GM21529 (cell line): ENCODE data around the gene OR6V1.
"Not testable (repeated sequence)": the region's sequence is repeated elsewhere in the genome, so short reads cannot be mapped to it uniquely, and the experiment has no call there.

Experiments used
- ATAC-seq: cut with Tn5 transposase; IDR thresholded peaks from one replicate; pipeline ENCODE4 v1.9.1; 2021; ENCODE audit not compliant: unreplicated experiment

The OR6V1 gene

DNA sequence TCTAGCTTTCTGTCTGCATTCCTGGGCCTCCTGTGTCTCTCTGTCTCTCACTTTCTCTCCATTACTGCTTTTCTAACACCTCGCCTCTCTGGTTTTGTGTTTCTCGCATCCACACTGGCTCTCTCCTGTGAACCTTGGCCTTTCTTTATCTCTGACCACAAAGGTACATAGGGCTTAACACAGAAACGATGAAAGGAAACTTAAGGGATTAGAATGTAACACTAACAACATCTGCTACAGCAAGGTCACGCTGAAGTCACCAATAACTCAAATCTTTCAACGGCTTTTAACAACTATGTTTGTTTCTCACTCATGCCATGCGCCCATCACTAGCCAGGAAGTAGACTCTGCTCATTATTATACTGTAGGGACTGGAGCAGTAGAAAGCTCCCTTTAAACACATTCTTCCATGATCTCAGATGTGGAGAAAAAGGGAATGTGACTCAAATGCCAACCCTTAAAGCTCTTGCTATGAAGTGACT is 9.3 kb upstream of the OR6V1 start:
- ATAC-seq: no peak

DNA sequence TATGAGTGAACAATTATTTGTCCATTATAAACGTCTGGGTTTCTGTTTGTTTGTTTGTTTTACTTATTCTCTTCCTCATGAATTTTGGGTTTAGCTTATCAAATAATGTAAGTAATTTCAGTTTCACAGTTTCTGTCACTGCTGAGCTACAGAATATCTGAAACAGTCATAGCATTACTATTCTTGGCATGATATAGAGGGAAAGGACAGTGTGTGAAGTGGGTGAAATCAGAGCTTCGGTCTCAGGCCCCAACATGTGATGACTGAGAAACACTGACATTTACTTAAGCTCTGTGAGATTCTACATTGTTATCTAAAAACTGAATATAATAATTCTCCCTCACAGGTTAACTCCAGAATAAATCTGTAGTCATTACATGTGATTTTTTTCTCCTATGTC is 8.8 kb upstream of the OR6V1 start:
- ATAC-seq: no peak

DNA sequence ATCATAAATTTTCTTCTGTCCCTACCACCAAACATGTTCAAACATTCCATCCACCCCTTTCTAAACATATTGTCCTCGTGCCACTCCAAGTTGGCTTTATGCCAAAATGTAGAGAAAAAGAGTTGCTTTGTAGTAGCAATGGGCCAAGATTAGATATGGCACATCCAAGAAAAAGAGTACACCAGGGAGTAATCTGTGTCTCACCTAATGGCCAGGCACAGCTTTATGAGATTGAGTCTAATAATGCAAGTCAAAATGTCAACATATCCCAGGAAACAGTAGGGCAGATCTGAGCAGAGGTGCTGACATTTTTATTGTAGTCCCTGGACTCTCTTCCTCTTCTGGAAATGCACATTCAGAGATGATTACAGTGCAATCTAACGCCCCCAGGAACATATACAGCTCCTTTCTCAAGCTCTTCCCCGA is 5.7 kb upstream of the OR6V1 start:
- ATAC-seq: no peak

DNA sequence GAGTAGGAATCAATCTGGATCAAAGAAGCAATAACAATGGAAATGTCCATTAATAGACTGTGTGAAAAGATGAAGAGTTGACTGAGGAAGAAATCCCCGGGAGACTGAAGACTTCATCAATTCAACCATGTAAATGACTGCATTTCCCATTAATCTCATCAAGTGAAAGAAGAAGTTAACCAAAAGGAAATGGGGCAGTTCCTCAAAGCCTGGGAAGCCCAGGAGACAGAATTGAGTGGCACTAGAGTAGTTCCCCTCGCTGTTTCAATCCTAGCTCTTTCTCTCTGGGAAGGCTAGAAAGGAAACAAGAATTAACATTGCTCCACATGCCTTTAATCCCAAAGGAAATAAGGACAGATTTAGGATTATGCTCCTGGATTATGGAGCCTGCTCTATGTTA is 4.8 kb upstream of the OR6V1 start:
- ATAC-seq: no peak

DNA sequence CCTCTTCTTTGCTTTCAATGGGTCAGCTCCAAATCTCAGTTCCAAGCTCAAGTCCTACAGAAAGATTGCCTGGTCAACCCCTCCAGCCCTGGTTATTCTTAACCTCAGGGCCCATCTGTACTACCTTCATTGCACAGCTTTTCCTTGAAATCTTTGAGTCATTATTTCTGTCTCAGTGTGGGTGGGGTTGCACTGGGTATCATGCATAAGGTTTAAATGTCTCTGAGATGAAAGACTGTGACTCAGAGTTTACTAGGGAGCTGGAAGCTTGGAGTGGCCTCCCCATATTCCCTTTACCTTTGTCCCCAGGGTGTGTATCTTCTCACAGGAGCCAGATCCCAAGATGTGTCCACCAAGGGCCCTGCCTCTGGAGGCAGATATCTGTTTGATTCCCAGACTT is 3.3 kb upstream of the OR6V1 start:
- ATAC-seq: no peak

DNA sequence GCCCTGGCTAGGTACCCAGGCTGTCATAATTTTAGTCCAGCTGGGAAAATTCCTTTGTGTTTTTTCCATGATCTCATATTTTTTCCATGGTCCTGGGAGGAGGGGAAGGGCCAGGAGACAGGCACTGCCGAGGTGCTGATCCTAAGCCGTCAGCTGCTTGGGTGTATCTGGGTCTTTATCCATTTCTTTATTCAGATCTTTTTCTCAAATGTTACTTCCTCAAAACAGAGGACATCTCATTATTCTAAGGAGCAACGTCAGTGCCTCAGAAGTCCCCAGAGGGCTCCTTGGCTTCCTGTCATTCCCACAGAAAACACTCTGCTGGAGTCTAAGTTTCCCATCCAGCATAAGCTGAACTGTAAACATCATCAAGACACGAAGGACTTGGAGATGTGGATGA is 2.8 kb upstream of the OR6V1 start:
- ATAC-seq: no peak

DNA sequence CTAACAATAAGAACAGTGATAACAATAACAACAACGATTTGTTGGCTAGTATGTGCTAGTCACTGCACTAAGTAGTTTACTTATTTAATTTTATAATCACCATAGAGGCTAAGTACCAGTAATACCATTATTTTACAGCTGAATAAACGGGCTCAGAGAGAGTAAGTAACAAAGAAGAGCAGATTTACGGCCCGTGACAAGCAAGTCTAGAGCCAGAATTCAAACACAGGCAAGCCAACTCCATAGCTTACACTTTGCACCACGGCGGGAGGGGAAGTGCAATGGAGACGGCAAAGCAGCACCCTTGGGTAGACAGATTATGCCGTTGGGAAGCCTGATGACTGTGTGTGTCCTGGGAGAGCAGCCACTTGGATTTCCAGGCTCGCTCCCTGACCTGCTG is 1.2 kb upstream of the OR6V1 start:
- no peak for ATAC-seq

DNA sequence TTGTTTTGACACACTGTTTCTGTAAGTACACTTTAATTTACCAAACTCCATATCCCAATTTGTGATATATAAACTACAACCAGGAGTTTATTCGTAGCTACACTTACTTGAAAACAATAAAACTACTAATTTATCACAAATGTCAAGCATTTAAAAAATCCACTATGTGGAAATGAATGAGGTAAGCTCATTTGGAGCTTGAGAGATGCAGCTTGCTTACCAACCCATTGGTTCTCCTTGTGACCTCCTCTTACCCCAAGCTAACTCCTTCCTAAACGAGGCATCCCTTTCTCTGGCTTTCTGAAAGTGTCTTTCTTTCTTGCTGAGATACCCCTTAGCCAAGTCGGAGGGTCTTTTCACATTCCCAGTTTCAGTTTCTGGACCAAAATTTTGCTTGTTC is 2.5 kb downstream of the OR6V1 start:
- no peak for ATAC-seq

DNA sequence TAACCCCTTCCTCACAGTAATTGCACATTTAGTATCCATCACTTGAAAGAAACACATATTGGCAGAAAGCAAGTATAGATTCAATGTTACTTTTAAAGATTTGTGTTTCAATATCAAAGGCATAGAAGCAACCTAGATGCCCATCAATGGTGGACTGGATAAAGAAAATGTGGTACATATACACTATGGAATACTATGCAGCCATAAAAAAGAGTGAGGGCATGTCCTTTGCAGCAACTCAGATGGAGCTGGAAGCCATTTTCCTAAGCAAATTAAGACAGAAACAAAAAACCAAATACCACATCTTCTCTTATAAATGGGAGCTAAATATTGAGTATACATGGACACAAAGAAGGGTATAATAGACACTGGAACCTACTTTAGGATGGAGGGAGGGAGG is 3.6 kb downstream of the OR6V1 start:
- no peak for ATAC-seq

DNA sequence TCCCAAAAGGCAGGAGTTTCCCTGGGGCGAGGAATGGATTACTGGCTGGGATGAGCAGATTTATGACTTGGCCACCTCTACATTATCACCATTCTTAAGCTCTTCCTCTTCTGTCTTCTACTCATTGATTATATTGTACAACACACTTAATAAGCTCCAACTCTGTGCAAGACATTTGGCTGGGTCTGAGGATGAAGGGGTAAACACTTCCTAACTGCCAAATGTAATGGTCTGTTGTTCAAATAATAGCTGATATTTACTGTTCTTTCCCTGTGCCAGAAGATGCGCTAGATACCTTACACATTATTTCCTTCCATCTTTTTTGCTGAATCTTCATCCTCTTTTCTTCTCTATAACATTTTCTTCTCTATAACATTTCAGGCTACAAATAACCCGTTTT is 11.6 kb downstream of the OR6V1 start:
- ATAC-seq: no peak

DNA sequence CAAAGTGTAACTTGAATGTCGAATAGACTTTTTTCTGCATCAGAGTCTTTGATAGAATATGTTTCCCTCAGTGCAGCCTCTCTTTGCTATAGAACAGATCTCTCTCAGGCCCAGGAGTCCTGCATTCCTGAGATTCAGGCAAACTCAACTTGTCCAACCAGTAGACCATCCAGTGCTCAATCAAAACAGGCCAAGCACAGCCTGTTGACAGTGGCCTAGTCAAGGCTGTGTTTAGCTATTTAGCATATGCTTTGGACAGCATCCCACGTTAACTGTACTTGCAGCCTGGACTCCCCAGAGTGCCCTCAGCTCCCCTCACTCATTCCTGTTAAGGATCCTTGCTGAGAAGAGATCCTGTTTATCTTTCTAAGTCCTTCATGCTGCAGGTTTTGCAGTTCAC is 16.3 kb downstream of the OR6V1 start:
- no peak for ATAC-seq

DNA sequence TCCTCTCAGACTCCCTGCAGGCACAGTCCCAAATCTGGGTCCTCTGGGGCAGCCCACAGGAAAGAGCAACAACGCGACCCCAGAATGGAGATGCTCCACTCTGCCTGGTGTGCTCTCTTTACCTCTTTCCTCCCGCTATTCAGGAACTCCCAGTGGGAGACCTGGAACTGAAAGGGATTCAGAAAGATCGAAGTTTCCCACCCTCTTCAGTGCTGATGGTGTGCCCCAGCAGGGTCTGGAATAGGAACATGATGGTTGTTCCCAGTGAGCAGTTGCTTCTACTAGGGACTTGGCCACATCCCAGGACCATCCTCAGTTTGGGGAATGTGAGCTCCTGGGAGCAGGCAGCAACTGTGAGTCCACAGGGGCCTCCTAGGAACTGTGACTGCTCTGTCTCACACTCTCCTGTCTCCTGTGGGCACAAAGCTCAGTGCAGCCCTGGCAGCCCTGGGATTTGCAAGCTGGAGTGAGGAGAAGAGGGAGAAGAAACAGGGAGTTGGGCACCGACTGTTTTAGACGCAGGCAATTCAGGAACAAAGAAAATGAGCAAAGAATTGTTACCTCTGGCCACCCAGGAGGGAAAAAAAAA is 17.9 kb downstream of the OR6V1 start:
- no peak for ATAC-seq

DNA sequence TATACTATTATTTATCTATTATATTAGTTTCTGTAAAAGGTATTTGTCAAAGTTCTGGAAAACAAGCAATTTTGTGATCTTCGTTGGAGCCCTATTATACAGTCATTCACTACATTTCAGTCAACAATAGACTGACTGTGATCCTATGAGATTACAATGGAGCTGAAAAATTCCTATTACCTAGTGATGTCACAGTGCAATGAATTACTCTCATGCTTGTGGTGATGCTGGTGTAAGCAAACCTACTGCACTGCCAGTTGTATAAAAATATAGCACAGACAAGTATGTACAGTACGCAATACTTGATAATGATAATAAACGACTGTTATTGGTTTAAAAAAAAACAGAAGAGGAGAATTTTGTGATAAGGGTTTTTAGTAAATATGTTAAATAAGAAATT is 21.4 kb downstream of the OR6V1 start:
- ATAC-seq: no peak

DNA sequence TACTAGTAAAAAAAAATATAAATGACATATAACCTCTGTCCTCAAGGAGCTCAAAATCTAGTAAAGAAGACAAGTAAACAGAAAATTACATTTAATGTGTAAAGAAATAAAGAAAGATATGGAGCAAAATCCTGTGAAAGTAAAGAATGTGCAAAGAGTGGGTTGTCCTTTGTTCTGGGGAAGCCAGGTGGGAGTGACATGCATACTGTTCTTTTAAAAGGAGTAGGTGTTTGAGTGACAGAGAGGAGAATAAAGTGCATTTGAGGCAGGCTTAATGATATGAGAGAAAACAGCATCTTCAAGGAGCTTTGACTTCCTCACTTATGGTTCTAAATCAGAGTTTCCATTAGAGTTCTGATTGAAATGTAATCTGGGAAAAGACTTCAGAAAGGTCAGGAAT is 22.0 kb downstream of the OR6V1 start:
- no peak for ATAC-seq

DNA sequence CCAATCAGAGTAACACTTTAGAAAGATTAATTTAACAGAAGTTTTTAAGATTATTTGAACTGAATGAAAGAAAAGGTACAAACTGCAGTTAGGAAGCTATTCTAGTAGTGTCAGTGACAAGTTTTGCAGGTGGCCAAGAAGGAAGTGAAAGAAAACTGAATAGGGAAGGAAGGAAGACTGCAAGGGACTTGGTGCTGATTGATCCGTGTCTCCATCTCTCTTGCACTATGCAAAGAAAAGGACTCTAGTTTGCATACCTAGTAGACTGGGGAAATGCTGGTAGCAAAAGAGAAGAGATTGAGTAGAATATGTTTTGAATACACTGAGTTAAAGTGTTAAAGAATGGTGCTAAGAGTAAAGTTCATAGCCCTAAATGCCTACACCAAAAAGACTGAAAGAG is 33.0 kb downstream of the OR6V1 start:
- no peak for ATAC-seq

DNA sequence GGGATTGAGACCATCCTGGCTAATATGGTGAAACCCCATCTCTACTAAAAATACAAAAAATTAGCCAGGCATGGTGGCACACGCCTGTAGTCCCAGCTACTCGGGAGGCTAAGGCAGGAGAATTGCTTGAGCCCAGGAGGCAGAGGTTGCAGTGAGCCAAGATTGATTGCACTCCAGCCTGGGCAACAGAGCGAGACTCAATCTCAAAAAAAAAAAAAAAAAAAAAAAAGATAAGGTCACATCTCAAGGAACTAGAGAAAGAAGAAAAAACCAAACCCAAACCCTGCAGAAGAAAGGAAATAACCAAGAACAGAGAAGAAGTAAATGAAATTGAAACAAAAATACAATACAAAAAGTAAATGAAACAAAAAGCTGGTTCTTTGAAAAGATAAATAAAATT is 33.5 kb downstream of the OR6V1 start:
- not testable (repeated sequence) for ATAC-seq

DNA sequence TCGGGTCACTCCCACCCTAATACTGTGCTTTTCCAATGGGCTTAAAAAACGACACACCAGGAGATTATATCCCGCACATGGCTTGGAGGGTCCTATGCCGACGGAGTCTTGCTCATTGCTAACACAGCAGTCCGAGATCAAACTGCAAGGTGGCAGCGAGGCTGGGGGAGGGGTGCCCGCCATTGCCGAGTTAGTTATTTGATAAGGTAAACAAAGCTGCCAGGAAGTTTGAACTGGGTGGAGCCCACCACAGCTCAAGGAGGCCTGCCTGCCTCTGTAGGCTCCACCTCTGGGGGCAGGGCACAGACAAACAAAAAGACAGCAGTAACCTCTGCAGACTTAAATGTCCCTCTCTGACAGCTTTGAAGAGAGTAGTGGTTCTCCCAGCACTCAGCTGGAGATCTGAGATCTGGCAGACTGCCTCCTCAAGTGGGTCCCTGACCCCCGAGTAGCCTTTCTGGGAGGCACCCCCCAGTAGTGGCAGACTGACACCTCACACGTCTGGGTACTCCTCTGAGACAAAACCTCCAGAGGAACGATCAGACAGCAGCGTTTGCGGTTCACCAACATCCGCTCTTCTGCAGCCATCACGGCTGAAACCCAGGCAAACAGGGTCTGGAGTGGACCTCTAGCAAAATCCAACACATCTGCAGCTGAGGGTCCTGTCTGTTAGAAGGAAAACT is 36.5 kb downstream of the OR6V1 start:
- not testable (repeated sequence) for ATAC-seq

DNA sequence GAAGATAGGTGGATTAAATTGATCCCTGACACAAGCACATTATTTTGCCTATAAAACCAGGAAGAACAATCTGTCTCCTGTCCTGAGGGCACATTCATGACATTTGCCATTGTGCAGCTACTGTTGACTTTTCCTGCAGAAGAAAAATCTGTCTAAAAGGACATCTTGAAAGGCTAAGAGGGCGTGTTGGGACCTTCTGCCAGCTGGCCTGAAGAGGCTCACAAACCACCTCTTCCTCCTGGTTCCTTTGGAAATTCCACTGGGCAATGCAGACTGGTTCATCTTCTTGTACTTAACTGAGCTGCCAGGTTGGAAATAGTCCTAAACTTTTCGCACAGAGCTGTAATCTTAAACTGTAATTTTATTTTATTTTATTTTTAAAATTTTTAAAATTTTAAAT is 44.0 kb downstream of the OR6V1 start:
- ATAC-seq: no peak

DNA sequence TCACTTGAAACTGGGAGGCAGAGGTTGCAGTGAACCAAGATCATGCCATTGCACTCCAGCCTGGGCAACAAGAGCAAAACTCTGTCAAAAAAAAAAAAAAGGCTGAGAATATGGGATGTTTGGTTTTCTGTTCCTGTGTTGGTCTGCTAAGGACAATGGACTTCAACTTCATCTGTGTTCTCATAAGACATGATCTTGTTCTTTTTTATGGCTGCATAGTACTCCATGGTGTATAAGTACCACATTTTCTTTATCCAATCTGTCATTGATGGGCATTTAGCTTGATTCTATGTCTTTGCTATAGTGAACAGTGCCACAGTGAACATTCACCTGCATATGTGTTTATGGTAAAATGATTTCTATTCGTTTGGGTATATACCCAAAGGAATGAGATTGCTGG is 47.4 kb downstream of the OR6V1 start:
- ATAC-seq: not testable (repeated sequence)
